Aorta (tissue), 5 donors: ENCODE measurements around the gene MARVELD3. TPM values are rescaled to one million over a fixed set of nuclear protein-coding genes. Genes with fewer than 3 reads are reported as not detected.
"Not testable (repeated sequence)": the region's sequence is repeated elsewhere in the genome, so short reads cannot be mapped to it uniquely, and the experiment has no call there.

Experiments
- ATAC-seq: fragments of 200-7000 bp; cut with Tn5 transposase; one replicate; pipeline ENCODE4 v1.9.1; 2022; ENCODE audit warnings: moderate library complexity; ENCODE audit not compliant: low FRiP score
- DNase-seq, 2 donors: peaks; one replicate each; pipeline ENCODE4 v3.0.0-alpha.2; 2020
- H3K27ac ChIP-seq, 2 donors: one replicate each; pipeline ENCODE4 v1.5.1; 2013; ENCODE audit warnings: low read length in 2 of 2, mild to moderate bottlenecking in 2 of 2, moderate library complexity in 2 of 2, control low read depth in 1 of 2, inconsistent platforms in 1 of 2, low read depth in 1 of 2
- H3K27me3 ChIP-seq, 2 donors: one replicate each; pipeline ENCODE4 v1.6.1; 2013; ENCODE audit warnings: control low read depth in 1 of 2, low read length in 1 of 2, mild to moderate bottlenecking in 1 of 2, moderate library complexity in 1 of 2; ENCODE audit not compliant: insufficient read depth in 2 of 2, control insufficient read depth in 1 of 2
- H3K36me3 ChIP-seq, 2 donors: one replicate each; pipeline ENCODE4 v1.6.1; 2013; ENCODE audit warnings: control low read depth in 1 of 2, low read length in 1 of 2, mild to moderate bottlenecking in 1 of 2; ENCODE audit not compliant: insufficient read depth in 2 of 2, control insufficient read depth in 1 of 2
- H3K4me1 ChIP-seq, 2 donors: one replicate each; pipeline ENCODE4 v1.6.1; 2013; ENCODE audit warnings: low read length in 2 of 2, control low read depth in 1 of 2, mild to moderate bottlenecking in 1 of 2, moderate library complexity in 1 of 2; ENCODE audit not compliant: insufficient read depth in 2 of 2, control insufficient read depth in 1 of 2
- H3K4me3 ChIP-seq, 2 donors: one replicate each; pipeline ENCODE4 v1.5.1; 2013; ENCODE audit warnings: low read length in 2 of 2, control low read depth in 1 of 2, mild to moderate bottlenecking in 1 of 2
- H3K9me3 ChIP-seq: one replicate; pipeline ENCODE4 v1.6.1; 2013; ENCODE audit warnings: mild to moderate bottlenecking, low read length; ENCODE audit not compliant: control insufficient read depth
- WGBS, 2 donors: extraction: QIAGEN DNeasy Blood & Tissue Kit; methylation state at CpG; one replicate each; pipeline ENCODE4 v1.1.7; 2013; 5-methylcytosine and 5-hydroxymethylcytosine counted together
- intact Hi-C, 2 donors: fragments of 100-400 bp; cut with DNase I; formaldehyde crosslinking; loops; one replicate each; pipeline versions ENCODE4 v1.14.2 to v1.15.0; 2022
- polyA plus RNA-seq, 2 donors: library from polyadenylated mRNA; stranded (reverse); fragments of 200-250 nt; gene quantifications; one replicate each; pipeline ENCODE4 v1.2.3, GENCODE V29; 2013
- total RNA-seq, 2 donors: library from RNA; stranded (reverse); fragmentation: NEBNext Ultra II Directional; extraction: Animal tissue kit (Norgen Biotek cat#: 25700); gene quantifications; one replicate each; pipeline ENCODE4 v1.2.1, GENCODE V29; 2021
- donor health status: healthy with polysubstance abuse.
- donor health status: Bipolar disorder and iron deficiency.
- donor health status: DM: no; HTN: no; CAD: no.
- donor health status: DM: no; HTN: no; CAD: no.
- donor health status: DM: yes; HTN: yes; CAD: no.

MARVELD3 gene
- total and polyA plus RNA-seq, 4 donors, result 5.0 TPM; not detected in 3

DNA sequence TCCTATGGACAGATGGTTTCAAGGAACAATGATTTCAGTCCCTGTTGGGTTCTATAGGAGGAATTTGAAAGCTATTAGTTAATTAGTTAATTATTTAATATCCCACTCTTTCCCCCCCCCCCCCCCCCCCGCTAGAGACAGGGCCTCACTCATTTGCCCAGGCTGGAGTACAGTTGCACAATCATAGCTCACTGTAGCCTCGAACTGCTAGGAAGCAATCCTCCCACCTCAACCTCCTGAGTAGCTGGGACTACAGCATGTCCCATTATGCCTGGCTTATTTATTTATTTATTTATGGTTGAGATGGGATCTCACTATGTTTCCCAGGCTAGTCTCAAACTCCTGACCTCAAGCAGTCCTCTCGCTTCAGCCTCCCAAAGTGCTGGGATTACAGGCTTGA lies 34.1 kb upstream of the MARVELD3 start:
- H3K27ac ChIP-seq, result no peak overlapping the region
- H3K9me3 ChIP-seq, result no peaks in the 10 kb centered on the region
- 76 to 93% methylated on average over 2 to 3 of the region's 3 CpGs for WGBS, 2 donors
- H3K27me3 ChIP-seq, result no peaks in the 10 kb centered on the region
- H3K4me3 ChIP-seq, result no peak overlapping the region
- no peaks in the 10 kb centered on the region for H3K4me1 ChIP-seq
- no peak for DNase-seq
- H3K36me3 ChIP-seq, result no peaks in the 10 kb centered on the region
- ATAC-seq, result no peak
- intact Hi-C loops, result no loop called here

DNA sequence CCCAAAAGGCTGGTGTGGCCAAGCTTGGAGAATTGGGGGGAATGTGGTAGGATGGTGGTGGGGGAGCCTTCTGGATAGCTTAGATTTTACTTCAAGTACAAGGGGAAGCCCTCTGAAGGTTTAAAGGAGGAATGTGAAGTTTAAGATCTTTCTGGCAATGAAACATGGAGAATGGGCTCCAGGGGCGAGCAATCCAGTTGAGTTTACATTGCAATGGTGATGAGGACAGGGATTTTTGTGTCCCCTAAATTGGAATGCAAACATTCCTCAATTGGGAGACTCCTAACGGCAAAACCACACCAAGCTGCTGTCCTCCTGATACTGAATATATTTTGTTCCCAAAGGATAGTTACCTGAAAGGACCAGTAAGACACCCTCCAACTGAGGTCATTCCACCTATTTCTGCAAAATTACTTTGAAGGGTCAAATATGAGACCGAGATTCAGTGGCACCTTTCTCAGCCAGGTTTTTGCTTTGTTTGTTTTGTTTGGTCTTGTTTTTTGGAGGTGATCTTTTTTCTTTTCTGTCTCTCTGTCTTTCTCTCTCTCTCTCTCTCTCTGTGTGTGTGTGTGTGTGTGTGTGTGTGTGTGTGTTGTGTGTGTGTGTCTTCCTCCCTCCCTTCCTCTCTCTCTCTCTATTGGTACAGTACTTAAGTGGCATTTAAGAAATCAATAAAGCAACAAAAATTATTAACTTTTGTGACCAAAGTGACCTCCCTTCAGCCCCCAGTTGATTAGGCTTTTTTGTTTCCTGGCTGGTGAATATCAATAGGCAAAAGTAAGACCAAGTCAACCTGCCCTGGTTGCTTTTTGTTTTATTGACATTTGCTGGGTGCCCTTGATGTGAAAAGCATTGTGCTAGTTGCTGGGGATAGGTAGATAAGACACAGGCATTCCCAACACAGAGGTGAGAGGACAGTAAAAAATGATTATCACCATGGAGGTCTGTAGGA lies 32.7 kb upstream of the MARVELD3 start:
- no peak overlapping the region for H3K27ac ChIP-seq
- 70 to 78% methylated on average over 3 of the region's 3 CpGs for WGBS, 2 donors
- H3K4me3 ChIP-seq, result no peak overlapping the region
- ATAC-seq (no peak), DNase-seq (no peak)
- intact Hi-C loops, result no loop called here
- H3K4me1 ChIP-seq, result no peaks in the 10 kb centered on the region
- no peaks in the 10 kb centered on the region for H3K27me3 ChIP-seq
- no peaks in the 10 kb centered on the region for H3K36me3 ChIP-seq
- H3K9me3 ChIP-seq, result no peaks in the 10 kb centered on the region

GRCh38 chr16:71594000-71594646 lies 31.9 kb upstream of the MARVELD3 start:
- intact Hi-C loops, result no loop called here
- Histone ChIP-seq H3K36me3 (no peaks in the 10 kb centered on the region), H3K27ac (no peak overlapping the region), H3K4me1 (no peaks in the 10 kb centered on the region), H3K4me3 (no peak overlapping the region), H3K27me3 (no peaks in the 10 kb centered on the region), H3K9me3 (no peaks in the 10 kb centered on the region)
- no peak for ATAC-seq
- no peak for DNase-seq
- 78 to 85% methylated on average over 5 of the region's 5 CpGs for WGBS, 2 donors

DNA sequence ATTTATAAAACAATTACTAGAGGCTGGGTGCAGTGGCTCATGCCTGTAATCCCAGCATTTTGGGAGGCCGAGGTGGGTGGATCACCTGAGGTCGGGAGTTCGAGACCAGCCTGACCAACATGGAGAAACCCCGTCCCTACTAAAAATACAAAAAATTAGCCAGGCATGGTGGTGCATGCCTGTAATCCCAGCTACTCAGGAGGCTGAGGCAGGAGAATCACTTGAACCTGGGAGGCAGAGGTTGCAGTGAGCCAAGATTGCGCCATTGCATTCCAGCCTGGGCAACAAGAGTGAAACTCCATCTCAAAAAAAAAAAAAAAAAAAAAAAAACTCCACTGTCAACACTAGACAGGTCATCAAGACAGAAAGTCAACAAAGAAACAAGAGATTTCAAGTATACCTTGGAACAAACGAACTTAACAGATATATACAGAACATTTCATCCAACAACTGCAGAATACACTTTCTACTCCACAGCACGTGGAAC lies 30.6 kb upstream of the MARVELD3 start:
- intact Hi-C loops, H3K4me1 ChIP-seq, H3K27ac ChIP-seq, DNase-seq, H3K9me3 ChIP-seq, H3K4me3 ChIP-seq, ATAC-seq, H3K27me3 ChIP-seq, H3K36me3 ChIP-seq: not testable (repeated sequence)
- WGBS, 2 donors, result 82 to 93% methylated on average over 6 to 7 of the region's 7 CpGs

DNA sequence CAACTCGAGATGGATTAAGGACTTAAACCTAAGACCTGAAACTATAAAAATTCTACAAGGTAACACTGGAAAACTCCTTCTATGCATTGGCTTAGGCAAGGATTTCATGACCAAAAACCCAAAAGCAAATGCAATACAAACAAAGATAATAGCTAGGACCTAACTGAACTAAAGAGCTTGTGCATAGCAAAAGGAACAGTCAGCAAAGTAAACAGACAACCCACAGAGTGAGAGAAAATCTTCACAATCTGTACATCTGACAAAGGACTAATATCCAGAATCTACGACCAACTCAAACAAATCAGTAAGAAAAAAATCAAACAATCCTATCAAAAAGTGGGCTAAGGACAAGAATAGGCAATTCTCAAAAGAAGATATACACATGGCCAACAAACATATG lies 27.6 kb upstream of the MARVELD3 start:
- H3K4me3 ChIP-seq, H3K4me1 ChIP-seq, intact Hi-C loops, H3K9me3 ChIP-seq, H3K27ac ChIP-seq, ATAC-seq, H3K36me3 ChIP-seq, DNase-seq, H3K27me3 ChIP-seq: not testable (repeated sequence)
- WGBS, 2 donors, result 58 to 67% methylated on average over 2 of the region's 2 CpGs

GRCh38 chr16:71600822-71601221 lies 25.2 kb upstream of the MARVELD3 start:
- ATAC-seq (no peak), DNase-seq (no peak)
- H3K4me3 ChIP-seq, result no peak overlapping the region
- 79 to 80% methylated on average over 8 of the region's 8 CpGs for WGBS, 2 donors
- no peaks in the 10 kb centered on the region for H3K36me3 ChIP-seq
- intact Hi-C loops, result no loop called here
- H3K27ac ChIP-seq, result no peak overlapping the region
- no peaks in the 10 kb centered on the region for H3K27me3 ChIP-seq
- no peaks in the 10 kb centered on the region for H3K4me1 ChIP-seq
- H3K9me3 ChIP-seq, result peaks cover 2% of the 10 kb centered on the region

DNA sequence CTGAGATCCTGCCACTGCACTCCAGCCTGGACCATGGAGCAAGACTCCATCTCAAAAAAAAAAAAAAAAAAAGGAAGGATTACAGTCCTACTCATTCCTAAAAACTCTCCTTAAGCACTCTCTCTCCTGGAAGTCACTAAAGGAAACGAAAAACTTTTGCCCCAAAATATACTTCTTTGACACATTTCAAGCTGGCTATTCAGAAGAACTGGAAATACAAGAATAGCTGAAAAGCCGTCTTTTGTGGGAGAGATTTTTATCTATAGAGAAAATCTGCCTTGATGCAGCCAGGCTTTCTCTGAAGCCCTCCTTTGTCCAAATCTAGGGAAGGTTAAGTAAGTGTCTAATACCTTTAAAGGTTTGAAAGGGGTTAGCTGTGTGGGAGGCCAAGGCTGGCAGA lies 16.9 kb upstream of the MARVELD3 start:
- intact Hi-C loops, result no loop called here
- H3K27me3 ChIP-seq, result no peaks in the 10 kb centered on the region
- H3K27ac ChIP-seq, result no peak overlapping the region
- WGBS, 2 donors, result 38% methylated on average over 2 of the region's 2 CpGs
- no peaks in the 10 kb centered on the region for H3K9me3 ChIP-seq
- DNase-seq, result no peak
- ATAC-seq, result no peak
- H3K4me3 ChIP-seq, result no peak overlapping the region
- H3K36me3 ChIP-seq, result no peaks in the 10 kb centered on the region
- H3K4me1 ChIP-seq, result no peaks in the 10 kb centered on the region

DNA sequence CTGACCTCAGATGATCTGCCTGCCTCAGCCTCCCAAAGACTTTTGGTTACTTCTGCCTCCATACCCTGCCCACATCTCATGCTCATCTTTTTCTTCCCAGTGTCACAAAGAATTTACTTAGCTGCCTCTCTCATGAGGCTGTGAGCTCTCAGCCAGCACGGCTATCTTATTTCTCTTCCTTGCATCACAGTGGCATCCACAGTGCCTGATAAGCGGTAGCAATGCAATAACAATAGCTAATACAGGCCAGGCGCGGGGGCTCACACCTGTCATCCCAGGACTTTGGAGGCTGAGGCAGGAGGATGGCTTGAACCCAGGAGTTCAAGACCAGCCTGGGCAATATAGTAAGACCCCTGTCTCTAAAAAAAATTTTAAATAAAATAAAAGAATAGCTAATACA lies 15.5 kb upstream of the MARVELD3 start:
- Histone ChIP-seq H3K27me3 (no peaks in the 10 kb centered on the region), H3K4me1 (no peaks in the 10 kb centered on the region), H3K9me3 (no peaks in the 10 kb centered on the region), H3K27ac (no peak overlapping the region), H3K4me3 (no peak overlapping the region), H3K36me3 (no peaks in the 10 kb centered on the region)
- DNase-seq (no peak), ATAC-seq (no peak)
- intact Hi-C loops, result no loop called here
- WGBS, 2 donors, result 76 to 77% methylated on average over 4 of the region's 4 CpGs
